GM21447 (cell line): Measurements from ENCODE around the gene MYO18A.
"Not testable (repeated sequence)": the region's sequence is repeated elsewhere in the genome, so short reads cannot be mapped to it uniquely, and the experiment has no call there.

Source experiments
- ATAC-seq: cut with Tn5 transposase; IDR thresholded peaks from one replicate; pipeline ENCODE4 v1.9.1; 2021; ENCODE audit not compliant: unreplicated experiment

Gene MYO18A

DNA sequence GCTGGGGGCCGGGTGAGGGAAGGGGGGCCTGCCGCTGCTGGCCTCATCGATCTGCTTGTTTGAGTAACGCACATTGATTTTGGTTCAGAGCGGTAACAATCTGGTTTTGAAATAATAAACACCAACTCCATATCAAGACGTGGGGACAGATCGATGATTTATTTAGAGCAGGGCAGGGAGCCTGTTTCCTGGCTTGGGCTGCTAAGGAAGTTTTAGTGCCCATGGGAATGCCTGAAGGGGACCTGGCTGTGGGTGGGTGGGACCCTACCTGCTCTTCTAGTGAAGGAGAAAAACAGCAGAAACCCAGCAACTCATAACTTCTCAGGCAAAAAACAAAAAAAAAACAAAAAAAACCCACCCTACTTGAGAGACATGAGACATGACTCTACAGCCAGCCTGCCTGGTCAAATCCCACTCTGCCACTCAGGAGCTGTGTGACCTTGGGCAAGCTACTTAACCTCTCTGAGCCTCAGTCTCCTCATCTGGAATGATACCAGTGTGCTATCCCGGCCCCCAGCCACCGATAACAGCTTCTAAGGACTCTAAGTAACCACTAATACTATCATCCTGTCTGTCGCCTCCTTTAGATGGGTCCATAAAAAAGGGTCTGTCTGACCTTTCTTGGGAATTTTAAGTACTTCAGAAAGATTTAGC, 71.2 kb downstream of the MYO18A start:
- no peak for ATAC-seq

DNA sequence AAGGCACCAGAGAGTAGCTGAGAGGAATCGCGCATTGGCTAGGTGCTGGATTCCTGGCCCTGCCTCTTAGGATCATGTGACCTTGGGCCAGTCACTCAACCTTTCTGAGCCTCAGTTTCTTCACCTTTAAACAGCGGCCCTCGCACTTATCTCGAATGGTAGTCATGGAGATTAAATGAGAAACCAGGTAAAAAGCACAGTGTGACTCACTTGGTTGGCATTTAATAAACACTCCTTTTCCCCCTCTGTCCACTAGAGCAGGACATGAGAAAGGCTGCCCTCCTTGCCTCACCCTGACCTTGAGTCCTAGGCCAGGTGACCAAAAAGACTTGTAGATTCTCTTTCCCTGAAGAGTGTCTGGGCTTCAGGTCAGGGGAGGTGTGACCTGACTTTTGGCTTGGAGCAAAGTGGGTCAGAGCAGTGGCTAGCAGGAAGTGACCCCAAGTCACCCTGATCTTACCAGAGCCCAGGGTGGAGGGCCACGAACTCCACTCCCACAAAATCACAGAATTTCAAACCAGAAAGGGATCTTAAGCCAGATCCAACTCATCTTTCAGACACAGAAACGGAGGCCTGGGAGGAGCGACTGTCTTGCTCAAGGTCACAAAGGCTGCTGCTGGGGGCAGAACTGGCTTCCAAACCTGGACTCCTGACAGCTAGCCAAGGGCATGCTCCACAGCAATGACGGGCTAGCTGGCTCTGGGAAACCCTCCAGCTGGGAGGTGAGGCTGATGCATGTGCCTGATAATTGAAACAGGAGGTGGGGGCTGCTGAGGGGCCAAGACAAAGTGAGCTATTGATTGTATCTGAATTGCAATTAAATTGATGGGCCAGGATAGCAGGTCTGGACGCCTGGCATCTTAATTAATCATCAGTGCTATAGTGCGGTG, 72.0 kb downstream of the MYO18A start:
- no peak for ATAC-seq

DNA sequence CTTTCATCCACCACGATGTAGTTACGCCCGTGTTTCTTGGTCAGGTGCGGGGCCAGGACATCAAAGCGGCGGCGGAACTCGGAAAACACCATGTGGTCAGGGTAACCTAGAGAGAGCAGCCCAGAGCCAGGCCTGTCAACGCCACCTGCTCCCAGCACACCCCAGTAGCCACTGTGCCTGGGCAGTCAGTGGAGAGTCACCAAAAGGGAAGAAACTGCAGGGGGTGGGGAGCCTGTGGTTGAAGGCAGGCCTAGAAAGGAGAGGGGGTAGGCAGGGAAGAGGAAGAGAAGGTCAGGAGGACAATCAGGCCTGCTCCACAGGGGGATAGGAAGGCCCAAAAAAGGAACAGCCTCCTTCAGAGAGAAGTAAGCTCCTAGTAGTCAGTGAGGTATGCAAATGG, 73.1 kb downstream of the MYO18A start:
- ATAC-seq = no peak

DNA sequence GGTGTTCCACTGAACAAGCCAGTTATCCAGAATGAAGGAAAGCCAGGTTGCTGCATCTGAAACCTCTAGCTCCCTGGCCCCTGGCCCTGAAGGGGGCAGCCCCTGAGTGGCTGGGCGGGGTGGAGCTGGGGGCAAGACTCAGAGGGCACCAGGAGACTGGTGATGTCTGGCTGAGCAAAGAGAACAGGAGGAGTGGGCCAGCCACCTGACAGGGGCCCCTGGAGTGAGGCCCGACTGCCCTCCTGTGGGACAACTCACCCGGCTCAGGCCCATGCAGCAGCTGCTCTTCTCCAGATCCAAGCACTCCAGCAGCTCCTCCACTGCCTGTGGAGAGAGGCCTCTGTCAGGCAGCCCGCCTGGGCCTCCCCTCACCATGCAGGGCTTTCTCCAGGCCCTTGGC, 76.9 kb downstream of the MYO18A start:
- ATAC-seq = no peak

DNA sequence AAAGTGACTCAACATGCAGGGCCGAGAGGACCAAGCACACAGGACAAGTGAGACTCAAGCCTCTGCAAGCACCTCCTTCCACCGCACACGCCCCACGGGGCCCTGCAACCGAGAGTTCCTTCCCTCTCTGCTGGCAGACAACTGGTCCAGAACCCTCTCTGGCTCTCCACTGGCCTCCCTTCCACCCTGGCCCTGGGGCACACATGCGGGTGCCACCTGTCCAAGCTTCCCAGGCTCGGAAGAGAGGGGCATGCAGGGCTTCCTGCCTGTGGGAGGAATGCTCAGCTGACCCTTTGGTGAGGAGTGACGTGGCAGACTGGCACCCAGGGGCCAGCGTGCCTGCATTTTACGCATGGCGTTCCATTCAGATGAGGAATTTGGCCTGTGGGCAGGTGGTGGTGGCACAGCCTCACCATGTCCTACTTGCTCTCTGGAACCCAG, 77.4 kb downstream of the MYO18A start:
- ATAC-seq = no peak

DNA sequence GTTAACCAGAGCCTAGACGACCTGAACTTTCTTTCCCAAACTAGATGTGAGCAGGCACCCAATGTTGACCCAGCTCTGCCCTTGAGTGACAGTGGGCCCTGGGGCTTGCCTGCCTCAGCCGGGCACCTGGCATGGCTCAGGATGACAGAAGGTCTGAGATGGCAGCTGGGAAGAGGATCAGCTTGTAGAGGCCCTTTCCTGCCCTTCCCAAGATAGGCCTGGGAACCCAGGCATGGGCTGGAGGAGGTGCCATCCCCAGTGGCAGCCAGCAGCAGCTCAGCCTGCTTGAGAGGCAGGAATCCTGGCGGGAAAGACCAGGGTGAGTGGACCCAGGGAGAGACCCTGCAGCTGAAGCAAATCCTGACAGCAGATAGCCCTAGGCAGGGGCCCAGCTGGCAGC, 78.2 kb downstream of the MYO18A start:
- ATAC-seq = no peak

DNA sequence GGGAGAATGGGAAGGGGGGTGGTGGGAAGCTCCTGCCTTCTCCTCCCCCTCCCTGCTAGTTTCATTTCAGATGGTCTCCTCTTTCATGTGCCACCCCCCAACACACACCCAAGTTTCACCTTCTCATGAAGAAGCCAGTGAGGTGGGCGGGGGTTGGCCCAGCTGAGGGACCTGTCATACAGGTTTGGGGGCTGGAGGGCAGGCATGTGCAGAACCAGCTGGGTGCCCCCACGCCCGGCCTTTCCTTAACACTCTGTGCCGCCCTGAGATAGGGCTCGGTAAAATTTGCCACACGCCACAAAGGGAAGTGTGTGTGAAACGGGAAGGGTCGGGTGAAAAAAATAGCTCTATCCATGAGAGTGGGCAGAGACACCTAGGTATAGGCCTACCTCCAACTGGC, 79.9 kb downstream of the MYO18A start:
- no peak for ATAC-seq

DNA sequence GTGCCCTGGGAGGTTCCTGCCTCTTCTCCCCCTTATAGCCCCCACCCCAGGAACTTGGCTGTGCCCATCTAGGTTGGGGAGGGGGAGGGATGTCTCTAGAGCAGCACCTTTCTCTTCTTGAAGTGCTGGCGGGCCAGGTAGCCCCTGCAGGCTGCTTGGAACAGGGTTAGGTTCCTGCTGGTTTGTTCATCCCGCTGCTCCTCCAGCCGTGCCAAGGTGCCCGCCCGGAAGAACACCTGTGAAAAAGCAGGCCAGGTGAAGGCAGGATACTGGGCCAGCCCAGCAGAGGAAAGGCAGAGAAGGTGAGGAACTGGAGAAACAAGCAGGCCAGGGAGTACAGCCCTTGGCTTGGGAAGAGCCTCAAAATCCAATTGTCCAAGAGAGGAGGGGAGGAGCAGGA, 80.7 kb downstream of the MYO18A start:
- ATAC-seq = no peak

DNA sequence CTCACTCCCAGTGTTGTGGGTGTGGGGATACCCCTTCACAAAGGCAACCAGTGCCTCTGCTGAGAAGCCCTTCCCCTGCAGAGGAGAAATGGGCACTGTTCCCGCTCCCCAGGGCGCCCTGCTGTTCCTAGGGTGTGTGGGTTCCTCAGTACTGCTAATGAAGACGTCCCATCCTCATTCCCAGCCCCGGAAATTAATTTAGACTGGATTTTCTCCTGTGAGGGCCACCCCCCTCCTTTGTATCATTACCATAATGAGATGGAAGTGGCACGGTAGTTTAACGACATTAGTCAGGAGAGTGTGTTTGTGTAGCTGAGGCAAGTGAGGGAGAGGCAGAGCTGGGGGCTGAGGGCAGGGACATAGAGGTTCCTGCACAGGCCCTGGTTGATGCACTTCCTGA, 84.1 kb downstream of the MYO18A start:
- no peak for ATAC-seq

DNA sequence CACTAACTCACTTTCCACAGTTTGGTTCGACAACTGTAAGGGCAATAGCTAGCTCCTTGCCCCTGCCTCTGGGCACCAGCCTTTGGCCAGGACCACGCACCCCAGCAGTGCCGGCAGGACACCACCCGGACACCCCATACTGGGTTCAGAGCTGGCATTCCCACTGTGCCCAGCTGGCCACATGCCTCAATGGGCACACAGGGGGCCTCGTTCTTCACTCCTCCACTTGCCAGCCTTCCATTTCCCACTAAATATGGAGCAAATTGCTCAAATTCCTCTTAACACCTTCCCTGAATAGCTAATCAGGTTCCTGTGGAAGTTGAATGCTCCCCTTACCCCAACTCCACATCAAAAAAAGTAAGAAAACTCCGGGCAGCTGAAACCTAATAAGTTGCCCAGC, 84.8 kb downstream of the MYO18A start:
- ATAC-seq = no peak

DNA sequence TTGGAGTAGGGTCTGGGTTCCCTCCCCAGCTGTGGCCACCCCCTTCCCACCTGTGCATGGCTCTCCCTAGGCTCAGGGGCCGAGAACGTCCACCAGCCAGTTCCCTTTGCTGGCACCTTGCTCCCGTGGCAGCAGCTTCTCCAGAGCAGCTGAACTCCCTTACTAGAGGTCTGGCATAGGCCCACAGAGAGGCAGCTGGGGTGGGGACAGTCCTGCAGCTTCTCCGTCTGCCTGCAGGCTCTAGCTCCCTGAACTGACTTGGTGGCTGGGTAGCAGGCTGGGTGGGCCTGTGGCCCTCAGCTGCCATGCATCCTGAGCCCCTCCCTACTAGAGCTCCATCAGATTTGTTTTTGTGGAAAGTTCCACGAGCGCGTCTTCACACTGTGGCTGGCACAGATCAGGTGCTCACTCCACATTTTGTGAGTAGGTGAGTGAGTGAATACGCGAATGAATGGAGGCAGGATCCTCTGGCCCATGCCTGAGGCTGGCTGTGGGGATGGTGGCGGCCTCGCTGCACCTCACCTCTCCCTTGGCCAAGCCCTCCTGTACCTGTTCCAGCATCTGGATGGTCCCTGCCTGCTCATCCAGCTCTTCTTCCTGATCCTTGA, 86.0 kb downstream of the MYO18A start:
- no peak for ATAC-seq

DNA sequence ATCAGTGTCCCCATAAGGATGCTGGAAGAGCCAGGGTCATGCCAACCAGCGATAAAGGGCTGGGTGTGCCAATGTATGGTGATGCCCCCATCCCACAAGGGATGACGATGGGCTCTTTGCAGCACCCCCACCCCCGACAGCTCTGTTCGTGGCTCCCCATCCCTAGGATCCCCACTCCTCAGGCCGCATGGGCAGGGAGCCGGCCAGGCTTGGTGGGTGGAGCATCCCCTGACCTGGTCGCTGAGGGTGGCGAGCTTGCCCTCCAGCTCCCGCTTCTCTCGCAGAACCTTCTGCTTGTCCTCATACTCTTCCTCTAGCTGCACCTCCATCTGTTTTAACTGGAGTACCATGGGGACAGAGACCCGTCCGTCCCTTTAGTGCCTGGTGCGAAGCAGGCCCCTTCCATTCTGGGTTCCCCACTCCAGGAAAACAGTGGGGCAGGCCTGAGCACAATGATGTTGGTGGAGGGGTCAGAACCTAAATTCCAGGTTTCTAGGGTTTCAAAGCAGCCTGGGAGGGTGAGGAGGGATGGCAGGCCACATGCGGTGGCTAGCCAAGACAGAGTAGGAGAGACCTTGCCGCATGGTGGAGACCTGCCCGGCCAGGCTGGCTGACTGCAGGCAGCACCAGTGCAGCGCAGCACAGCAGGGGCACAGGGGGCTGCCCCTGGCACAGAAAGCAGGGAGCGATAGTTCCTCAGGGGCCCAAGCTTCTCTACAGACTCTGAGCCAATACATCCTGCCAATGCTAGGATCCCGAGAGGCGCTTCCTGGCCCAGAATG, 86.9 kb downstream of the MYO18A start:
- no peak for ATAC-seq

DNA sequence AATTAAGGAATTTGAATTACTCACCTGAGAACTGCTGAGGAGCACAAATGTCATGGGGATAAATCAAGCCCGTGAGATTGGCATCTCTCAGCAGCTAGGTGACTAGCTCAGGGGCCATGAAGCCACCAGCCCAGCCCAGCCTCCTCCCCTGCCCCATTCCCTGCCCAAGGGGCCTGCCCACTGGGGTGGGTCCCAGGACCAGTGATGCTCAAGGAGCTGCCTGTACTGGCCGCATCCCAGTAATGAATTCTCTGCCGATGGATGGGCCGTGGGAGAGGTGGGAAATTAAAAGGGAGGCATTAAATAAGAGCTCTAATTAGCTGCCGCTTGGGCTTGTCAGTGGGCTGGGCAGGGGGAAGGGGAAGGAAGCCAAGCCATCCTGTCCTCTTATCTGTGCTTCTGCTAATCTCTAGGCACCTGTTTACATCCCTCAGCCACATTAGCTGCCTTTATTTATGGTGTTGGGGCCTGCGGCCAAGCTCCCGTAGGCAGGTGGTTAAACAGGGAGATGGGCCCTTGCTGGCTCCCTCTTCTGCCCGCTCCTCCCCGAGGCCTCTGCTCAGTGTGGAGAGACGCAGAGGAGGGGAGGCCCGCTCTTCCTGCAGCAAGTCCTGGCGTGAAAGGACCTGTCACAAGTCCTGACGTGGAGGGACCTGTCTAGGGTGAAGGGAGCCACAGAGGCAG, 88.5 kb downstream of the MYO18A start:
- no peak for ATAC-seq

DNA sequence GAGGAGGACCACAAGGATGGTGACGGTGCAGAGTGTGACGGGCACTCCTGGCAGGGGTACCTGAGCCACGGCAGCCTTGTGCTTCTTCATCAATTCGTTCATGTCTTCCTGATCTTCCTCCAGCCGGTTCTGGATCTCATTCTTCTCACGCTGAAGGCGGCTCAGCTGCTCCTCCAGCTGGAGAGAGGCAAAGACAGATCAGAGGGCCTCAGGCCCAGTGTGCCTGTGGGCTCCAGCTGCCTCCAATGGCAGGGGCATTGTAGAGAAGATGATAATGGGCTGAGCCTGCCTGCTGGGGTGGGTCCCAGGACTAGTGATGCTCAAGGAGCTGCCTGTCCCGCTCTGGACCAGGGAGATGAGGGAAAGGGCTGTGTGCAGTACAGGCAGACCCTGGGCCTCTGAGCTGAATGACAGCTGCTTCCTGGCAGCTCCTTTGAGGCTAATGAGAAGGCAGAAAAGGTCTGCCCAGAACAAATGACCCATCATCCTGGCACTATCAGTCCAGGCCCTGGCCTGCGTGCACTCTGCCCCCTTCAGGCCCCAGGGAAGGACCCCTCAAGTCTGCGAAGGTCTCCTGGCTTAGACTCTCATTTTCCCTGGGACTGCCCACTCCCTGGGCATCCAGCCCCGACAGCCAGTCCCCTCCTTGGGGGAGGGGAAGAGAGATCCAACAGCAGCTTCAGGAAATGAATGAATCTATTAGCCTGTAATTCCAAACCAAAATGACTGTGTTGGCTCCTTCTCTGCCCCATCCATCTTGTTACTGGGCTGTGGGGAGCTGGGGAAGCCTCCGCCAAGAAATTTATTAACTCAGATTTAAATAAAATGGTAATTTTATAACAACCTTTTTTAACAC, 89.2 kb downstream of the MYO18A start:
- no peak for ATAC-seq

DNA sequence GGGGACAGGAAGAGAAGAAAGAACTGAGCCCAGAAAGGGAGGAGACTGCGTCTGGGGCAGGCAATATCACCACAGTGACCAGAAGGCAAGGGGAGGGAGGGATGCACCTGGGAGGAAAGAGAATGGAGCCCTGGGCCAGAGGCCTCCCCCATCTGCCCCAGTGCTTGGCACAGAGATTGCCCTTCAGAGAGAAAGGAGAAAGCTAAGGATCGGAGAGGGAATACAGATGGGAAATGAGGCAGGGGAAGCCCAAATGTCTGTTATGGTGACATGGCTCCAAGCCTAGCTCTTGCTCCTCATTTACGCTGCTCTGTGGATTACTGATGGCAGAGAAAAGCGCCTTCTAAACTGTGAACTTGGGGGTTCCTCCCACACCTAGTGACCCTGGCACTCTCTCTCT, 90.1 kb downstream of the MYO18A start:
- ATAC-seq = no peak

DNA sequence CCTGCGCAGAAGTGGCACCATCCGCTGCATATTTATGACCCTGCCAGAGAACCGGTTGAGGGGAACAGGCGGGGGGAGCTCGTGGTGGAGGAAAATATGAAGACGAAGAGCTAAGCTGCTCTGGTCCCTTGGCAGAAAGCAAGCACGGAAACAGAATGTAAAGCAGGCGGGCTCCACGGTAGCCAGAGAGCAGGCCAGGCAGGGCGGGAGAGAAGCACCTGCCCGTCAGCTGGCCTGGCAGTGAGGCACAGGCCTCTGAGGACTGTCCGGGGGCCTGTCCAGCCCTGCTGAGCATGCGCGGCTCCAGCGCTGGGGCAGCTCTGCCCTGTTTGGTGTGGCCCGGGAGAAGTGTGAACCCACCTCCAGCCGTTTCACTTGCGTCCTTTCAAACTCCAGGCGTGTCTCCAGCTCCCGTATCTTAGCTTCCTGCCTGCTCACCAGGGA, 90.6 kb downstream of the MYO18A start:
- ATAC-seq = no peak

DNA sequence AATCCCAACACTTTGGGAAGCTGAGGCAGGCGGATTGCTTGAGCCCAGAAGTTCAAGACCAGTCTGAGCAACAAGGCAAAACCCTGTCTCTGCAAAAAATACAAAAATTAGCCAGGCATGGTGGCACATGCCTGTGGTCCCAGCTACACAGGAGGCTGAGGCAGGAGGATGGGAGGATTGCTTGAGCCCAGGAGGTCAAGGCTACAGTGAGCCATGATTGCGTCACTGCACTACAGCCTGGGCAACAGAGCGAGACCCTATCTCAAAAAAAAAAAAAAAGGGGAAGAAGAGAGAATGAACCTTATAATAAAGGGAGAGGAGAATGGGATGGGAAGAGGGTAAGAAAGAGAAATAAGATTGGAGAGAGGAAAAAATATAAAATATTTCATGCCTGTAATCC, 91.4 kb downstream of the MYO18A start:
- not testable (repeated sequence) for ATAC-seq

DNA sequence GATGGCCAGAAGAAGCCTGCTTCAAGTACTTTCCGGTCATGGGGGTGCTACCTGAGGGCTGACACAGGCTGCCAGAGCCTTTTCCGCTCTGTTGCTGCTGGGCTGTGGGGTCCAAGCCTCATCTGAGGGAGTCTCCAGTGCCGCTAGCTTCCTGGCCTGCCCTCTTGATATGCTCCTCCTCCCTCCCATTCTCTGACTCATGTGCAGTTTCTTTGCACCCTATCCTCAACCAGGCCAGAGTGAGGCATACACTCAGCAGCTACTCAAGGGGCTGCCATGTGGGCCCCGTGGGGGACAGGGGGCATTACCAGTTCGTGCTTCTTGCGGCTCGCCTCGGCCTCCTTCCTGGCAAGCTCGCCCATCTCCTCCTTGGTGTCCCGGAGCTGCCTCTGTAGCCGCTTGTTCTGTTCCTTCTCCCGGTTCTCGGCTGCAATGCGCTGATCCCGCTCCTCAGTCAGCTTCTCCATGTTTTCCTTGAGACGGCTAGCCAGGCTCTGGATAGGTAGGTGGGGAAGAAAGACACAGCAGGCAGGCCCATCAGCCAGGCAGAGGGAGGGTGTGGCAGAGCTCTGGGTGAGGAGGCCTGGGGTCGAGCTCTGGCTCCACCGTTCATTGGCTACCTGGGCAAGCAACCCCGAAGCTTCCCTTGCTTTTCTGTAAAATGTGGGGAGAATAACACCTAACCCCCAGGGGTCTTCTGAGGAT, 93.4 kb downstream of the MYO18A start:
- no peak for ATAC-seq

DNA sequence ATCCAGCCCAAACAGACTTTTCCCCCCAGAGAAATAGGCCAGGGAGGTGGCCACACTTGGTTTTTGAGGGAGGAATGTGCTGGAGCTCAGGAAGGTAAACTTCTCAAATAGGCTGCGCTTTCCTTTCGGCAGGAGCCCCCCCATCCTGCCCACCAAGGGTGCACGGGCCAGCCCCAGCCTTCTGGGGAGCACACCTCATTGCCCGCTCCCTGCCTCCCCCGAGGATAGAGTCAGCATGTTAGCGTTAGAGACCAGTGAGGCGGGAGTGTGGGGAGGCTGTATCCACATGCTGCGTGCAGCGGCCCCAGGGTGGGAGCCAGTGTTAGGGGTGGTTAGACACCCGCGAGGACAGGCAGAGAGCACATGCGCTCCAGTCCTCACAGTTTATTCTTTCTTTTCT, 95.0 kb downstream of the MYO18A start:
- no peak for ATAC-seq
